ENCODE measurements around the gene CFAP77. TPM values are rescaled to one million over a fixed set of nuclear protein-coding genes. Genes with fewer than 3 reads are reported as not detected.

The CFAP77 gene
- total RNA-seq, 1 experiment from 2014 or later: not detected

DNA sequence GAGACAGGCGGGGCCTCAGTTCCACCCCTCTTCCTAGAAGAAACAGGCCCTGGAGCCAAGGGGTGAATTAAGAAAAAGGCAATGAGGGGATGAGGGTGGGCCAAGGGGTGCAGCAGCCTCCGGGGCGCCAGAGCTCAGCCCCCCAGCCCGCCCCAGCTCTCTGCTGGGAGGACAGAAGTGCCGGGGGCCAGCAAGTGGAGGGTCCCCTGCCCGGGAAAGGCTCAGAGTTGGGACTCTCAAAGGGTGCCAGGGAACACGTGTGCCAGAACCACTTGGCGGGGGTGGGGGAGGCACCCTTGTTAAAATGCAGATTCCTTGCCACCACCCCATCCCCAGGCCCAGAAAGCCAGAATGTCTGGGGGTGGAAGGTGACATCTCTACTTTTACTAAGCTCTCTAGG, 104.8 kb downstream of the CFAP77 start:
- ChIA-PET CTCF (no interaction called here), POLR2A (ENCODE audit: low non-redundant PET) (no interaction called here)
- BruUV-seq (replicated peaks): no TSS peak
- Histone ChIP-seq H3K9me3 (ENCODE audit: low read depth, low read length, poor library complexity, severe bottlenecking) (no peaks in the 10 kb centered on the region), H3K36me3 (ENCODE audit: insufficient read depth, low read length, poor library complexity, severe bottlenecking) (no peaks in the 10 kb centered on the region), H3K27me3 (replicated peaks; ENCODE audit: insufficient read depth, low read depth, low read length, poor library complexity) (peaks cover 44% of the 10 kb centered on the region), H3K27ac (ENCODE audit: low read depth, low read length, poor library complexity, severe bottlenecking) (no peak overlapping the region), H3K4me1 (ENCODE audit: insufficient read depth, low read length, poor library complexity, severe bottlenecking) (no peaks in the 10 kb centered on the region), H3K4me3 (ENCODE audit: low read depth, low read length, poor library complexity, severe bottlenecking) (no peak overlapping the region)
- no peak for TF ChIP-seq EZH2 (IDR thresholded peaks at IDR 0.05; ENCODE audit: borderline replicate concordance, low read depth, low read length, poor library complexity, severe bottlenecking)
- TF ChIP-seq, protein P1, sequence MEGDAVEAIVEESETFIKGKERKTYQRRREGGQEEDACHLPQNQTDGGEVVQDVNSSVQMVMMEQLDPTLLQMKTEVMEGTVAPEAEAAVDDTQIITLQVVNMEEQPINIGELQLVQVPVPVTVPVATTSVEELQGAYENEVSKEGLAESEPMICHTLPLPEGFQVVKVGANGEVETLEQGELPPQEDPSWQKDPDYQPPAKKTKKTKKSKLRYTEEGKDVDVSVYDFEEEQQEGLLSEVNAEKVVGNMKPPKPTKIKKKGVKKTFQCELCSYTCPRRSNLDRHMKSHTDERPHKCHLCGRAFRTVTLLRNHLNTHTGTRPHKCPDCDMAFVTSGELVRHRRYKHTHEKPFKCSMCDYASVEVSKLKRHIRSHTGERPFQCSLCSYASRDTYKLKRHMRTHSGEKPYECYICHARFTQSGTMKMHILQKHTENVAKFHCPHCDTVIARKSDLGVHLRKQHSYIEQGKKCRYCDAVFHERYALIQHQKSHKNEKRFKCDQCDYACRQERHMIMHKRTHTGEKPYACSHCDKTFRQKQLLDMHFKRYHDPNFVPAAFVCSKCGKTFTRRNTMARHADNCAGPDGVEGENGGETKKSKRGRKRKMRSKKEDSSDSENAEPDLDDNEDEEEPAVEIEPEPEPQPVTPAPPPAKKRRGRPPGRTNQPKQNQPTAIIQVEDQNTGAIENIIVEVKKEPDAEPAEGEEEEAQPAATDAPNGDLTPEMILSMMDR (conservative IDR thresholded peaks at IDR 0.05; ENCODE audit: low read depth, low read length): no peak
- intact Hi-C loops (cut with micrococcal nuclease; ENCODE audit: unreplicated experiment): no loop called here
- DNase-seq (ENCODE audit: low spot score): no peak

DNA sequence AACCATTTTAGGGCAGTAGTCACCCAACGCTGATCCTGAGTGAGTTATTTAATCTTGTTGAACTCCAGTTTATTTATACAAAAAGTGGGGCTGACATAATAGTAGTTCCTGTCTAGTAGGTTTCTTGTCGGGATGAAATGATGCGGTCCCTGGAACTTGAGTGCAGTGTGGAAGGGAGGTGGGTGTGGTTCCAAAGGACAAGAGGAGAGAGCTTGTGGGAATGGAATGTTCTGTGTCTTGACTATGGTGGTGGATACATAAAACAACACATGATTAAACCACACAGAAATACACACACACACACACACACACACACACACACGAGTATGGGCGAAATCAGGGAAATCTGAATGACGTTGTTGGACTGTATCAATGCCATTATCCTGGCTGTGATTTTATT, 106.3 kb downstream of the CFAP77 start:
- no peaks in the 10 kb centered on the region for H3K36me3 ChIP-seq (ENCODE audit: insufficient read depth, low read length, poor library complexity, severe bottlenecking)
- ChIA-PET POLR2A (ENCODE audit: low non-redundant PET) (no interaction called here), CTCF (no interaction called here)
- H3K27me3 ChIP-seq (replicated peaks; ENCODE audit: insufficient read depth, low read depth, low read length, poor library complexity): peaks cover 51% of the 10 kb centered on the region
- TF ChIP-seq, protein P1 (conservative IDR thresholded peaks at IDR 0.05; ENCODE audit: low read depth, low read length): no peak
- no peak for TF ChIP-seq EZH2 (IDR thresholded peaks at IDR 0.05; ENCODE audit: borderline replicate concordance, low read depth, low read length, poor library complexity, severe bottlenecking)
- no peak overlapping the region for H3K27ac ChIP-seq (ENCODE audit: low read depth, low read length, poor library complexity, severe bottlenecking)
- no peak for DNase-seq (ENCODE audit: low spot score)
- H3K4me1 ChIP-seq (ENCODE audit: insufficient read depth, low read length, poor library complexity, severe bottlenecking): no peaks in the 10 kb centered on the region
- intact Hi-C loops (cut with micrococcal nuclease; ENCODE audit: unreplicated experiment): no loop called here
- no peaks in the 10 kb centered on the region for H3K9me3 ChIP-seq (ENCODE audit: low read depth, low read length, poor library complexity, severe bottlenecking)
- H3K4me3 ChIP-seq (ENCODE audit: low read depth, low read length, poor library complexity, severe bottlenecking): no peak overlapping the region
- no TSS peak for BruUV-seq (replicated peaks)

DNA sequence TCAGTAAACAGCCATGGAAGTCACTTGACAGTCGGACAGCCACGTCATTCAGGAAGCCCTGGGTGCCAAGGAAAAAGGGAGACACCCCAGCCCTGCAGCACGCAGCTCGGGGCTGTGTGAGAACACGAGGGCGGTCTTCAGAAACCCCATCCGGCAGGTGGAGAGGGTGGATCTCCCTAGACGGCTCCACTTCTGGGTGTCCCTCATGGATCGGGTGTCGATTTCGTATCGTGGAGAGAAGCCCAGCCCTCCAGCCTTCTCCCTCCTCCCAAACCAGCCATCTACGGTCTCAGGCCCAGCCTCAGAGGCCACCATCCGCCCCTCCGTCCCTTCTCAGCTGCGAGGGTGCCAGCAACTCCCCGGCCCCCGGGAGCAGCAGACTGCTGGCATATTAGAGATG, 106.9 kb downstream of the CFAP77 start:
- ChIA-PET POLR2A (ENCODE audit: low non-redundant PET) (no interaction called here), CTCF (no interaction called here)
- BruUV-seq (replicated peaks): no TSS peak

More for the DNA sequence above, 106.9 kb downstream of the CFAP77 start:
- H3K36me3 ChIP-seq (ENCODE audit: insufficient read depth, low read length, poor library complexity, severe bottlenecking): no peaks in the 10 kb centered on the region
- H3K4me1 ChIP-seq (ENCODE audit: insufficient read depth, low read length, poor library complexity, severe bottlenecking): no peaks in the 10 kb centered on the region
- intact Hi-C loops (cut with micrococcal nuclease; ENCODE audit: unreplicated experiment): no loop called here
- DNase-seq (ENCODE audit: low spot score): no peak
- TF ChIP-seq EZH2 (IDR thresholded peaks at IDR 0.05; ENCODE audit: borderline replicate concordance, low read depth, low read length, poor library complexity, severe bottlenecking): no peak
- TF ChIP-seq, protein P1 (conservative IDR thresholded peaks at IDR 0.05; ENCODE audit: low read depth, low read length): no peak
- peaks cover 53% of the 10 kb centered on the region for H3K27me3 ChIP-seq (replicated peaks; ENCODE audit: insufficient read depth, low read depth, low read length, poor library complexity)
- no peak overlapping the region for H3K27ac ChIP-seq (ENCODE audit: low read depth, low read length, poor library complexity, severe bottlenecking)
- no peaks in the 10 kb centered on the region for H3K9me3 ChIP-seq (ENCODE audit: low read depth, low read length, poor library complexity, severe bottlenecking)
- no peak overlapping the region for H3K4me3 ChIP-seq (ENCODE audit: low read depth, low read length, poor library complexity, severe bottlenecking)

All from A673 (cell line).